Measurements from ENCODE around the gene PAMR1. TPM values are rescaled to one million over a fixed set of nuclear protein-coding genes. Genes with fewer than 3 reads are reported as not detected.
"Not testable (repeated sequence)": the region's sequence is repeated elsewhere in the genome, so short reads cannot be mapped to it uniquely, and the experiment has no call there.

PAMR1 gene
- total and polyA plus RNA-seq, 7 donors = 0.16 to 1.9 (median 0.72) TPM

DNA sequence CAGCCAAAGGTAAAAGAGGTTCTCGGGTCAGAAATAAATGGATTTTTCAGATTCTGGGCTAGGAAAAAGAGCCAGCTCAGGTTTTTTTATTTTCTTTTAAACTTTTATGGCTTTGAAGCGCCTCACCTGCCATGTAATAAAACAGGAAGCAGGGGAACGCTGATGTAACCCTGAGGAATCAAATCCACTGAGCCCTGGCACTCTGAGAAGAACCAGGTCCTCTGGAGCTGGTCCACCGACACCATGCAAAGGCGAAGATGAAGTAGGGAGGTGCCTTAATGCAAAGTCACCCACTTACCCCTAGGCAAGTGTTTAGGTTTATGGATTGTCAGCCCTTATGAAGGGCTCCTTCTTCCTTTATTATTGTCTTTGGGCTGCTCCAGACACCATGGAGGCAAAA lies 1.6 kb downstream of the PAMR1 start:
- H3K27me3 ChIP-seq (ENCODE audit: insufficient read depth in 3 of 3, low read length in 2 of 3) = peaks cover 0 to 51% (median 8%) of the 10 kb centered on the region in 3 donors
- no peak for ATAC-seq
- H3K36me3 ChIP-seq (ENCODE audit: insufficient read depth in 1 of 2, low read depth in 1 of 2) = no peaks in the 10 kb centered on the region
- no peaks in the 10 kb centered on the region for H3K4me1 ChIP-seq
- no peak overlapping the region for H3K4me3 ChIP-seq
- no peak overlapping the region for H3K27ac ChIP-seq
- TF ChIP-seq, protein P1, sequence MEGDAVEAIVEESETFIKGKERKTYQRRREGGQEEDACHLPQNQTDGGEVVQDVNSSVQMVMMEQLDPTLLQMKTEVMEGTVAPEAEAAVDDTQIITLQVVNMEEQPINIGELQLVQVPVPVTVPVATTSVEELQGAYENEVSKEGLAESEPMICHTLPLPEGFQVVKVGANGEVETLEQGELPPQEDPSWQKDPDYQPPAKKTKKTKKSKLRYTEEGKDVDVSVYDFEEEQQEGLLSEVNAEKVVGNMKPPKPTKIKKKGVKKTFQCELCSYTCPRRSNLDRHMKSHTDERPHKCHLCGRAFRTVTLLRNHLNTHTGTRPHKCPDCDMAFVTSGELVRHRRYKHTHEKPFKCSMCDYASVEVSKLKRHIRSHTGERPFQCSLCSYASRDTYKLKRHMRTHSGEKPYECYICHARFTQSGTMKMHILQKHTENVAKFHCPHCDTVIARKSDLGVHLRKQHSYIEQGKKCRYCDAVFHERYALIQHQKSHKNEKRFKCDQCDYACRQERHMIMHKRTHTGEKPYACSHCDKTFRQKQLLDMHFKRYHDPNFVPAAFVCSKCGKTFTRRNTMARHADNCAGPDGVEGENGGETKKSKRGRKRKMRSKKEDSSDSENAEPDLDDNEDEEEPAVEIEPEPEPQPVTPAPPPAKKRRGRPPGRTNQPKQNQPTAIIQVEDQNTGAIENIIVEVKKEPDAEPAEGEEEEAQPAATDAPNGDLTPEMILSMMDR (IDR thresholded peaks at IDR 0.05) = no peak
- no peaks in the 10 kb centered on the region for H3K9me3 ChIP-seq
- DNase-seq = no peak
- intact Hi-C loops (cut with DNase I) = no loop called here
- 64 to 73% (median 67%) methylated on average over 5 of the region's 5 CpGs for WGBS, 3 donors

DNA sequence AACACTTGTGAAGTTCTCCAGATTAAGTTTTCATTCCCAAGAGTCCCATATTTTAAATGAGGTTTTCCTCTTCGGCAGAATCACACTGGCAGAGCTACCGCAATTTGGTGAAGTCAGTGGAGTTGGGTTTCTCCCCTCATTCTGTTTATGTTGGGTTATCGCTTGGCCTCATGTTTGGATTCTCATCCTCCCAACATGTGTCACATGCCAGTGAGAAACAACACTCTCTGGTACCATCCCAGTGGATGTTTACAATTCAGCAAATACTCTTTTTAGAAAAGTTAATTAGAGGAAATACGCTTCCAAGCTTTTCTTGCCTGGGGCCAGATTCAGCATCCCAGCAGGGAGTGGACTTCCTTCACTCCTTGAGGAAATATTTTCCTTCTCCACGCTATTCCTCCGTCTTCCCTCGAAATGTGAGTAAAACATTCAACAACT lies 2.1 kb downstream of the PAMR1 start:
- no peak for ATAC-seq
- Histone ChIP-seq H3K36me3 (ENCODE audit: insufficient read depth in 1 of 2, low read depth in 1 of 2) (no peaks in the 10 kb centered on the region), H3K9me3 (no peaks in the 10 kb centered on the region), H3K4me1 (no peaks in the 10 kb centered on the region), H3K27me3 (ENCODE audit: insufficient read depth in 3 of 3, low read length in 2 of 3) (peaks cover 0 to 46% (median 9%) of the 10 kb centered on the region in 3 donors), H3K27ac (no peak overlapping the region), H3K4me3 (no peak overlapping the region)
- DNase-seq = no peak
- intact Hi-C loops (cut with DNase I) = no loop called here
- WGBS, 3 donors = 23 to 33% (median 26%) methylated on average over 7 of the region's 7 CpGs
- TF ChIP-seq, protein P1 (IDR thresholded peaks at IDR 0.05) = no peak

DNA sequence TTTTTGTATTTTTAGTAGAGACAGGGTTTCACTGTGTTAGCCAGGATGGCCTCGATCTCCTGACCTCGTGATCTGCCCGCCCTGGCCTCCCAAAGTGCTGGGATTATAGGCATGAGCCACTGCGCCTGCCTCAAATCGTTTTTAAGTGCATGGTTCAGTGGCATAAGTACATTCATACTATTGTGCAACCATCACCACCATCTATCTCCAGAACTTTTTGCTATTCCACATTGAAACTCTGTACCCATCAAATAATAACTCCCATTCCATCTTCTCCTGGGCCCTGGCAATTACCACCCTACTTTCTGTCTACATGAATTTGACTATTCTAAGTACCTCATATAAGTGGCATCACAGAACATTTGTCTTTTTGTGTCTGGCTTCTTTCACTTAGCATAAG lies 3.3 kb downstream of the PAMR1 start:
- 94 to 95% (median 95%) methylated on average over 5 of the region's 5 CpGs for WGBS, 3 donors

DNA sequence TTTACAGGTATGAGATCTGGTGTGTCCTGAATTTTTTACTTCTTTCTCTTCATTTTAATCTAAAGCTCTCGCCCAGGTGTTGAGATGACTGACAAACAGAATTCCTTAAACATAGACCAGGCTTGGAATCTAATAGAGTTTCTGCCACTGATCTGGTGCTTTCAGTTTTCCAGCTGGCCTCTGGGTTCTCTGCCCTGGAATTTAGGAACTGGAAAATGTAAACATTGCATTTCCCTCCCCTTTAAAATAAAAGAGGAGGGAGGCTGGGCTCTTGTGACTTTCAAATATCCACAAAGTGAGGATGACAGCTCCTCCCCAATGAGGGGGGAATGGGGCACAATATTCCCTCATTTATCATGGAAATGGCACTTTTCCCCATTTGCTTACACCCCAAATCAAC lies 5.0 kb downstream of the PAMR1 start:
- H3K27ac ChIP-seq = no peak overlapping the region
- TF ChIP-seq, protein P1 (IDR thresholded peaks at IDR 0.05) = no peak
- ATAC-seq = no peak
- no peaks in the 10 kb centered on the region for H3K4me1 ChIP-seq
- no peak for DNase-seq
- no peak overlapping the region for H3K4me3 ChIP-seq
- H3K27me3 ChIP-seq (ENCODE audit: insufficient read depth in 3 of 3, low read length in 2 of 3) = peaks cover 4 to 36% (median 8%) of the 10 kb centered on the region in 3 donors
- intact Hi-C loops (cut with DNase I) = no loop called here
- no peaks in the 10 kb centered on the region for H3K36me3 ChIP-seq (ENCODE audit: insufficient read depth in 1 of 2, low read depth in 1 of 2)
- H3K9me3 ChIP-seq = no peaks in the 10 kb centered on the region
- 71 to 80% (median 79%) methylated on average over 1 of the region's 1 CpG for WGBS, 3 donors

More for the DNA sequence above, 3.3 kb downstream of the PAMR1 start:
- DNase-seq; H3K36me3 ChIP-seq (ENCODE audit: insufficient read depth in 1 of 2, low read depth in 1 of 2); H3K4me3 ChIP-seq; ATAC-seq; H3K9me3 ChIP-seq; H3K4me1 ChIP-seq; intact Hi-C loops (cut with DNase I); H3K27ac ChIP-seq: not testable (repeated sequence)
- H3K27me3 ChIP-seq (ENCODE audit: insufficient read depth in 3 of 3, low read length in 2 of 3) = peaks cover 8 to 48% (median 9%) of the 10 kb centered on the region in 3 donors

DNA sequence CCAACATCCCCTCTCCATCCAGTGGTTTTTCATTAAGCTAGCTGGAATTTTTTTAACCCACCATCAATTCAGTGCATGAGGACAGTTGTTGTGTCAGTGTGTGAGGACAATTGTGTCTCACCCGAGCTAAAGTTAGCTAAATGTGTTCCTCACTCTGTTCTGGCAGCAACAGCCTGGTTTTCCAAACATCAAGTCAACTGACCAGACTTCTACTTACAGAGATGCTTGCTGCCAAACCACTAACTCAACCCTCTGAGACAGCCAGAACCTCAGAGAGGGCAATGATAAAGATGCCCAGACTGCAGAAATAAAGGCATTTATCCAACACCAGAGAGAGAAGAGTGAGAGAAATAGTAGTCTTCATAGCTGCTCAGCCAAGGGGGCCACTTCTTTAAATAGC lies 6.7 kb downstream of the PAMR1 start:
- TF ChIP-seq, protein P1 (IDR thresholded peaks at IDR 0.05) = no peak
- Histone ChIP-seq H3K9me3 (no peaks in the 10 kb centered on the region), H3K36me3 (ENCODE audit: insufficient read depth in 1 of 2, low read depth in 1 of 2) (no peaks in the 10 kb centered on the region), H3K4me3 (no peak overlapping the region), H3K27me3 (ENCODE audit: insufficient read depth in 3 of 3, low read length in 2 of 3) (peaks cover 2 to 22% (median 8%) of the 10 kb centered on the region in 3 donors), H3K4me1 (no peaks in the 10 kb centered on the region), H3K27ac (no peak overlapping the region)
- intact Hi-C loops (cut with DNase I) = no loop called here
- 22 to 44% (median 44%) methylated on average over 1 of the region's 1 CpG for WGBS, 3 donors
- no peak for ATAC-seq
- DNase-seq = no peak

Measured in psoas muscle (tissue), 8 donors.